ENCODE results near the gene STAMBP. TPM values are rescaled to one million over a fixed set of nuclear protein-coding genes. Genes with fewer than 3 reads are reported as not detected.

STAMBP gene
- polyA plus RNA-seq, 1 experiment, result 48.4 TPM

DNA sequence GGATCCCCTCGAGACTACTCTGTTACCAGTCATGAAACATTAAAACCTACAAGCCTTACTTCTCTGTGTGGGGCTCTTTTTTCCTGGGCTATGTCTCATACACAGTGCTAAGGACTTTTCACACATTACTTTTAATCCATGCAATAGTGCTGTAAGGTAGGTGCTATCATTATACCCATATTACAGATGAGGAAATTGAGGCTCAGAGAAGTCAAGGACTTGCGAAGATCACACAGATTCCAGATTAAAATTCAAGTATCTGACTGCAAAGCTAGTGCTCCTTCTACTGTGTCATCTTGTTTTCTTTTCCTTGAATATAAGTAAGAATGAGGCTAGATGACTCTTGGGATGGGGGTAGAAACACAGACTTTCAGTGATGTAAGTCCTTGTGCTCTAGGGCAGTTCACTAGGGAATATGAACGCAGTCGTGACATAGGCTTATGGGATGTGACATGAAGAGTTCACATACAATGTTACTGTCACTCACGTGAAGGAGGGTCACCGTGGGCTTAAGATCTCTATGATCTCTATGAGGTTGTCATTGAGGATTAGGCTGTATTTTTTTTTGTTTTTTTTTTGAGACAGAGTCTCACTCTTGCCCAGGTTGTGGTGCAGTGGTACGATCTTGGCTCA, 91.0 kb downstream of the STAMBP start:
- POLR2A ChIA-PET, result no interaction called here
- Histone ChIP-seq H3K27me3 (ENCODE audit: control insufficient read depth, insufficient read depth, low read length) (peaks cover 17% of the 10 kb centered on the region), H3K36me3 (ENCODE audit: control insufficient read depth, insufficient read depth, low read length) (no peaks in the 10 kb centered on the region), H3K4me3 (ENCODE audit: low read depth, low read length) (no peak overlapping the region)
- TF ChIP-seq CTCF (IDR thresholded peaks at IDR 0.05; ENCODE audit: insufficient read depth, low read depth, low read length), result no peak
- CTCF ChIA-PET, result no interaction called here
- DNase-seq (ENCODE audit: low read depth), result no peak

GRCh38 chr2:73920577-73921545, 92.1 kb downstream of the STAMBP start:
- ChIA-PET CTCF (interaction anchor here (0.9 to 1.6 kb wide), 3 partner anchors 13 to 200 kb away, joined by 3 to 5 read pairs (median 4); no protein-coding TSS in a partner anchor), POLR2A (no interaction called here)
- Histone ChIP-seq H3K36me3 (ENCODE audit: control insufficient read depth, insufficient read depth, low read length) (no peaks in the 10 kb centered on the region), H3K27me3 (ENCODE audit: control insufficient read depth, insufficient read depth, low read length) (peaks cover 14% of the 10 kb centered on the region), H3K4me3 (ENCODE audit: low read depth, low read length) (no peak overlapping the region)
- TF ChIP-seq CTCF (IDR thresholded peaks at IDR 0.05; ENCODE audit: insufficient read depth, low read depth, low read length), result no peak
- DNase-seq (ENCODE audit: low read depth), result no peak

DNA sequence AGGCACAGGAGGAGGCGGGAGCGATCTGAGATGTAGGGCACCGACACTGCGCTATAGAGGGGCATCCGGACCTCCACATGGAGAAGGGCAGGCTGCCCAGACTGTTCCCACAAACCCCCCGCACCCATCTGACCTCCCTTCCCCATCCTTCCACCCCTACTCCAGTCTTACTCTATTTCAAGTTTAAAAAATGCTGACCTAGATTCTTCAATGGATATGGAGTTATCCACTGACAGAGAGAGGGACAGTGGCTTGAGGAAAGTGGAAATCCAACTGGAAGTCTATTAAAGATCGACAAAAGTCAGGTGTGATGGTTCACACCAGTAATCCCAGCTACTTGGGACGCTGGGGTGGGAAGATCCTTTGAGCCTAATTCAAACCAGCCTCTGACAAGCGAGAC, 92.8 kb downstream of the STAMBP start:
- no peak for DNase-seq (ENCODE audit: low read depth)
- ChIA-PET POLR2A (no interaction called here), CTCF (interaction anchor here (1.5 to 1.6 kb wide), 2 partner anchors 14 to 199 kb away, joined by 3 to 4 read pairs; no protein-coding TSS in a partner anchor)
- no peak for TF ChIP-seq CTCF (IDR thresholded peaks at IDR 0.05; ENCODE audit: insufficient read depth, low read depth, low read length)
- H3K4me3 ChIP-seq (ENCODE audit: low read depth, low read length), result no peak overlapping the region
- no peaks in the 10 kb centered on the region for H3K36me3 ChIP-seq (ENCODE audit: control insufficient read depth, insufficient read depth, low read length)
- H3K27me3 ChIP-seq (ENCODE audit: control insufficient read depth, insufficient read depth, low read length), result peaks cover 12% of the 10 kb centered on the region

GRCh38 chr2:73922681-73923080, 93.9 kb downstream of the STAMBP start:
- no peak for TF ChIP-seq CTCF (IDR thresholded peaks at IDR 0.05; ENCODE audit: insufficient read depth, low read depth, low read length)
- no peak for DNase-seq (ENCODE audit: low read depth)
- Histone ChIP-seq H3K36me3 (ENCODE audit: control insufficient read depth, insufficient read depth, low read length) (no peaks in the 10 kb centered on the region), H3K4me3 (ENCODE audit: low read depth, low read length) (no peak overlapping the region), H3K27me3 (ENCODE audit: control insufficient read depth, insufficient read depth, low read length) (peaks cover 11% of the 10 kb centered on the region)
- ChIA-PET POLR2A (no interaction called here), CTCF (no interaction called here)

Other genes starting within 250 kb of the STAMBP start
- gene NAT8, start 186.5 kb upstream of the STAMBP start, polyA plus RNA-seq (2011; rRNA removed), result not detected in 2 replicates
- gene TPRKB, start 91.6 kb upstream of the STAMBP start, polyA plus RNA-seq (2011; rRNA removed), result 16.0 and 23.8 TPM in 2 replicates
- 19.7 and 33.8 TPM in 2 replicates for gene DUSP11, start 48.9 kb upstream of the STAMBP start, polyA plus RNA-seq (2011; rRNA removed)
- gene C2orf78, start 44.8 kb upstream of the STAMBP start, polyA plus RNA-seq (2011; rRNA removed), result not detected in 2 replicates
- 43.8 and 81.3 TPM in 2 replicates for gene ACTG2, start 64.0 kb downstream of the STAMBP start, polyA plus RNA-seq (2011; rRNA removed)
- gene DGUOK, start 97.9 kb downstream of the STAMBP start, polyA plus RNA-seq (2011; rRNA removed), result 76.6 and 79.8 TPM in 2 replicates
- 2.1 and 2.6 TPM in 2 replicates for gene TET3, start 155.9 kb downstream of the STAMBP start, polyA plus RNA-seq (2011; rRNA removed)